Endothelial cell of umbilical vein (primary cell): ENCODE results near the gene TOLLIP. TPM values are rescaled to one million over a fixed set of nuclear protein-coding genes. Genes with fewer than 3 reads are reported as not detected.

Experiments used
- BruUV-seq: library from RNA; stranded (reverse); fragments of 400-500 nt; replicated peaks from 2 replicates; lab custom pipeline; 2021; lab: Mats Ljungman, UMichigan
- CTCF ChIA-PET: fragments of 300-600, 350-600 bp; sonication (Branson Sonifier 250); formaldehyde crosslinking; loops from one replicate; lab custom pipeline; 2021; ENCODE audit warnings: antibody characterized with exemption, inconsistent platforms; lab: Charles Lee
- POLR2A ChIA-PET: fragments of 300-600, 350-600 bp; sonication (Branson Sonifier 250); formaldehyde crosslinking; loops from one replicate; lab custom pipeline; 2021; ENCODE audit warnings: antibody characterized with exemption, inconsistent platforms; lab: Charles Lee
- DNase-seq: peaks from one replicate; pipeline ENCODE4 v3.0.0-alpha.2; 2011; ENCODE audit warnings: low read depth, low spot score
- FAIRE-seq: peaks from 2 replicates; lab custom pipeline; 2011; peaks lifted over from hg19 to GRCh38; lab: Jason Lieb, UNC
- H2AFZ ChIP-seq: 2 replicates; pipeline ENCODE4 v1.6.0; 2012; ENCODE audit warnings: low read depth, low read length, control low read depth, inconsistent platforms
- H3K27ac ChIP-seq: 2 replicates; pipeline ENCODE4 v1.5.1; 2011; ENCODE audit warnings: low read depth, mild to moderate bottlenecking, control low read depth, low read length, moderate library complexity; ENCODE audit not compliant: insufficient read depth
- H3K27me3 ChIP-seq, 2 experiments: 2 replicates each; pipeline versions ENCODE4 v1.6.0 to v1.6.1; 2011; ENCODE audit warnings: low read length in 2 of 2, mixed read lengths in 1 of 2; ENCODE audit not compliant: control insufficient read depth in 2 of 2, insufficient read depth in 2 of 2
- H3K36me3 ChIP-seq, 2 experiments: 2 replicates in 1 of 2; 3 replicates in 1 of 2; pipeline ENCODE4 v1.5.1; 2011; ENCODE audit warnings: low read length in 2 of 2, mild to moderate bottlenecking in 1 of 2, moderate library complexity in 1 of 2; ENCODE audit not compliant: control insufficient read depth in 2 of 2, insufficient read depth in 2 of 2; ENCODE audit errors: extremely low read depth in 1 of 2
- H3K4me1 ChIP-seq: 3 replicates; pipeline ENCODE4 v1.5.1; 2011; ENCODE audit warnings: mild to moderate bottlenecking, low read length; ENCODE audit not compliant: control insufficient read depth, insufficient read depth; ENCODE audit errors: extremely low read depth
- H3K4me2 ChIP-seq: 2 replicates; pipeline ENCODE4 v1.6.1; 2011; ENCODE audit warnings: low read length, control low read depth, mixed read lengths; ENCODE audit not compliant: insufficient read depth
- H3K4me3 ChIP-seq, 3 experiments: fragments of 200-600 bp in 1 of 3; sonication (generic), shearing (Covaris generic) in 1 of 3; replicated peaks in 1 of 3; 2 replicates each; pipeline ENCODE4 v1.5.1; 2011 to 2016; ENCODE audit warnings: control low read depth in 3 of 3, low read length in 3 of 3, mild to moderate bottlenecking in 2 of 3, inconsistent platforms in 1 of 3, low read depth in 1 of 3, moderate library complexity in 1 of 3; ENCODE audit not compliant: insufficient read depth in 1 of 3
- H3K79me2 ChIP-seq: 2 replicates; pipeline ENCODE4 v1.6.0; 2012; ENCODE audit warnings: low read length, inconsistent platforms; ENCODE audit not compliant: control insufficient read depth, insufficient read depth
- H3K9ac ChIP-seq: replicated peaks from 2 replicates; pipeline ENCODE3; 2011; ENCODE audit warnings: low read length, control low read depth; ENCODE audit not compliant: insufficient read depth; ENCODE audit errors: extremely low read depth
- H3K9me1 ChIP-seq: replicated peaks from 3 replicates; pipeline ENCODE4 v1.6.0; 2011; ENCODE audit warnings: mild to moderate bottlenecking, low read length; ENCODE audit not compliant: control insufficient read depth, insufficient read depth; ENCODE audit errors: extremely low read depth
- H3K9me3 ChIP-seq: replicated peaks from 2 replicates; pipeline ENCODE4 v1.5.1; 2012; ENCODE audit warnings: low read length, inconsistent platforms; ENCODE audit not compliant: control insufficient read depth, insufficient read depth
- H4K20me1 ChIP-seq: replicated peaks from 2 replicates; pipeline ENCODE3; 2011; ENCODE audit warnings: mild to moderate bottlenecking, low read length; ENCODE audit not compliant: control insufficient read depth, insufficient read depth; ENCODE audit errors: extremely low read depth
- EZH2 ChIP-seq: IDR thresholded peaks from 2 replicates; pipeline ENCODE4 v1.6.1; 2012; ENCODE audit warnings: borderline replicate concordance, low read depth, mild to moderate bottlenecking, moderate library complexity, low read length, inconsistent platforms; ENCODE audit not compliant: severe bottlenecking
- FOS ChIP-seq: IDR thresholded peaks from 2 replicates; pipeline ENCODE4 v1.6.1; 2011; ENCODE audit warnings: mild to moderate bottlenecking, low read length, moderate library complexity, borderline replicate concordance; ENCODE audit not compliant: insufficient read depth
- GATA2 ChIP-seq: IDR thresholded peaks from 2 replicates; pipeline ENCODE4 v1.7.0; 2011; ENCODE audit warnings: low read depth, mild to moderate bottlenecking, moderate library complexity, mixed read lengths, low read length; ENCODE audit not compliant: insufficient read length, insufficient read depth
- JUN ChIP-seq: IDR thresholded peaks from 2 replicates; pipeline ENCODE4 v1.6.1; 2011; ENCODE audit warnings: borderline replicate concordance, low read depth; ENCODE audit not compliant: insufficient read length, insufficient read depth
- MAX ChIP-seq: IDR thresholded peaks from 2 replicates; pipeline ENCODE4 v1.6.1; 2011; ENCODE audit not compliant: insufficient read depth, insufficient read length
- MYC ChIP-seq: IDR thresholded peaks from one replicate; pipeline ENCODE4 v1.6.1; 2011; ENCODE audit warnings: mild to moderate bottlenecking, low read depth, low read length
- POLR2A ChIP-seq: IDR thresholded peaks from 2 replicates; pipeline ENCODE4 v1.6.1; 2012; ENCODE audit warnings: low read depth, mild to moderate bottlenecking, control low read depth, low read length
- POLR2AphosphoS5 ChIP-seq: IDR thresholded peaks from 2 replicates; pipeline ENCODE4 v1.6.1; 2012; ENCODE audit warnings: low read depth, mild to moderate bottlenecking, control low read depth, low read length, moderate library complexity; ENCODE audit not compliant: insufficient read depth
- dilution Hi-C: fragments of 300-500 bp; cut with MboI; formaldehyde crosslinking; loops from one replicate; pipeline ENCODE4 v1.15.0; 2019; ENCODE audit warnings: low sequenced_read_pairs; ENCODE audit not compliant: extremely low pct_ligation_motif_present
- intact Hi-C: fragments of 100-400 bp; cut with micrococcal nuclease; formaldehyde crosslinking; loops from one replicate; pipeline ENCODE4 v1.10.0; 2022
- polyA plus RNA-seq, 4 experiments: library from polyadenylated mRNA; depleted of rRNA in 3 of 4; stranded (reverse) in 3 of 4; unstranded in 1 of 4; fragments of >200 nt; gene quantifications; 2 replicates each; pipeline versions ENCODE4 v1.2.1 to v1.2.3, GENCODE V29; 2011 to 2012; ENCODE audit warnings: missing spikeins in 1 of 4
- total RNA-seq: library from RNA; stranded (reverse); gene quantifications from 2 replicates; pipeline ENCODE4 v1.2.3, GENCODE V29; 2021
- TF ChIP-seq, protein P1 (sequence below), 2 donors: IDR thresholded peaks; 1 replicate in 1 of 2; 2 replicates in 1 of 2; pipeline ENCODE4 v1.5.1; 2011; ENCODE audit warnings: low read length in 2 of 2, mild to moderate bottlenecking in 2 of 2, moderate library complexity in 2 of 2, control low read depth in 1 of 2, inconsistent platforms in 1 of 2, low read depth in 1 of 2; ENCODE audit not compliant: insufficient read depth in 1 of 2; ENCODE audit errors: extremely low read depth in 1 of 2

TOLLIP gene
- total and polyA plus RNA-seq, 2 donors (not counting 3 experiments of a cell fraction or from before 2014, with no cell fraction given) = 49.6 to 64.8 TPM

DNA sequence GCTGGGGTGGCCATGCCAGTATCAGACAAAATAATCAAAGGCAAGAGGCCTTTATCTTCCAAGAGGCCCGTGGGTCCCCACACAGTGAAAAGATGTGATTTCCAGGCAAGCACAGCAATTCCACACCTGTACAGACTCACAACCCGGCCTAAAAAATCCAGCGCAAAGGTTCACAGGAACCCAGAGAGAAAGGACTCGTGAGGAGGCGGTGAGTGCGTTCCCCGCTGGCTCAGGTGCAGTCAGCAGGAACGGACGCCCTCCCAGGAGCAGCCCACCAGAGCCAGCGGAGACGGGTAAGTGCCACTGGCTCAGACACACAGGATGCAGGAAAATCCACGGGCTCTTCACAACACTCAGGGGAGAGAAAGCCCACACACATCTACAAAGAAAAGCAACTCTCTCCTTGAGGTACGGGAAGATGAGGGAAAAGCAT is 4.4 kb downstream of the TOLLIP start:
- no peaks in the 10 kb centered on the region for H3K9me3 ChIP-seq
- no peaks in the 10 kb centered on the region for H3K9me1 ChIP-seq
- dilution Hi-C loops (no loop called here), intact Hi-C loops (loop anchor here (10.0 kb wide), 2 partner anchors 80 to 270 kb away; partner anchors contain the start of genes BRSK2 and DUSP8)
- H3K27ac ChIP-seq = no peak overlapping the region
- H3K4me2 ChIP-seq = no peak overlapping the region
- no peaks in the 10 kb centered on the region for H4K20me1 ChIP-seq
- no peak overlapping the region for H3K4me3 ChIP-seq
- peaks cover 73% of the 10 kb centered on the region for H3K79me2 ChIP-seq
- H3K9ac ChIP-seq = no peak overlapping the region
- H3K27me3 ChIP-seq = no peaks in the 10 kb centered on the region
- DNase-seq (no peak), FAIRE-seq (peak; percentile 40)
- peaks cover 0 to 4% of the 10 kb centered on the region in 2 experiments for H3K36me3 ChIP-seq
- TF ChIP-seq POLR2A (no peak), GATA2 (no peak)
- POLR2A ChIA-PET = no interaction called here
- no peak overlapping the region for H2AFZ ChIP-seq
- H3K4me1 ChIP-seq = peaks cover 12% of the 10 kb centered on the region
- CTCF ChIA-PET = interaction anchor here (1.2 kb wide), 1 partner anchor 12 kb away, joined by 3 read pairs; no protein-coding TSS in a partner anchor
- no TSS peak for BruUV-seq

DNA sequence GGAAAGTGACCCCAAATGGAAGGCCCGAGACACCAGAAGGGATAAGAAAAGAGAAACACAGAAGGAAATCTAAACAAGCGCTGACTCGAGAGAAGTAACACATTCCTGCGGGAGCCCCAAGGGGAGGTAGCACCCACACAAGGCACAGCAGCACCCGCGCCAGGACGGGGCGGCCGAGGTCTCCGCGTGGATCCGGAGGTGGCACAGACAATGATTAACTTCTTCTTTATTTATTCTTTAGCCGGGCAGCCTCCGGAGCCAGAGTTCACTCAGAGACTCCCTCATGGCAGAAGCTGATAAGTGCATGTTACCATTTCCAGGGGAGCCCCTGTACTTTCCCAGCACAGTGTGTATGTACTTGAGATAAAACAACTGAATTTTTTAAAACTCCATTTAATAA is 5.1 kb downstream of the TOLLIP start:
- FAIRE-seq (no peak), DNase-seq (peak; percentile 44)
- Histone ChIP-seq H3K27ac (no peak overlapping the region), H3K36me3 (peaks cover 0 to 4% of the 10 kb centered on the region in 2 experiments), H3K4me3 (no peak overlapping the region), H3K9me1 (no peaks in the 10 kb centered on the region), H3K4me2 (no peak overlapping the region), H4K20me1 (no peaks in the 10 kb centered on the region), H3K4me1 (peaks cover 12% of the 10 kb centered on the region), H3K9ac (no peak overlapping the region), H3K79me2 (peaks cover 78% of the 10 kb centered on the region), H3K27me3 (no peaks in the 10 kb centered on the region), H2AFZ (no peak overlapping the region), H3K9me3 (no peaks in the 10 kb centered on the region)
- TF ChIP-seq POLR2AphosphoS5 = no peak
- no peak for TF ChIP-seq JUN
- no peak for TF ChIP-seq GATA2
- no peak for TF ChIP-seq MAX
- TF ChIP-seq, protein P1, sequence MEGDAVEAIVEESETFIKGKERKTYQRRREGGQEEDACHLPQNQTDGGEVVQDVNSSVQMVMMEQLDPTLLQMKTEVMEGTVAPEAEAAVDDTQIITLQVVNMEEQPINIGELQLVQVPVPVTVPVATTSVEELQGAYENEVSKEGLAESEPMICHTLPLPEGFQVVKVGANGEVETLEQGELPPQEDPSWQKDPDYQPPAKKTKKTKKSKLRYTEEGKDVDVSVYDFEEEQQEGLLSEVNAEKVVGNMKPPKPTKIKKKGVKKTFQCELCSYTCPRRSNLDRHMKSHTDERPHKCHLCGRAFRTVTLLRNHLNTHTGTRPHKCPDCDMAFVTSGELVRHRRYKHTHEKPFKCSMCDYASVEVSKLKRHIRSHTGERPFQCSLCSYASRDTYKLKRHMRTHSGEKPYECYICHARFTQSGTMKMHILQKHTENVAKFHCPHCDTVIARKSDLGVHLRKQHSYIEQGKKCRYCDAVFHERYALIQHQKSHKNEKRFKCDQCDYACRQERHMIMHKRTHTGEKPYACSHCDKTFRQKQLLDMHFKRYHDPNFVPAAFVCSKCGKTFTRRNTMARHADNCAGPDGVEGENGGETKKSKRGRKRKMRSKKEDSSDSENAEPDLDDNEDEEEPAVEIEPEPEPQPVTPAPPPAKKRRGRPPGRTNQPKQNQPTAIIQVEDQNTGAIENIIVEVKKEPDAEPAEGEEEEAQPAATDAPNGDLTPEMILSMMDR (IDR thresholded peaks at IDR 0.05; ENCODE audit: extremely low read depth in 1 of 2, insufficient read depth in 1 of 2, low read depth in 1 of 2, low read length in 2 of 2) = no peak
- no peak for TF ChIP-seq MYC
- TF ChIP-seq FOS = no peak
- no peak for TF ChIP-seq EZH2
- TF ChIP-seq POLR2A = no peak
- CTCF ChIA-PET = interaction anchor here (0.7 to 1.3 kb wide), 3 partner anchors 12 to 102 kb away, joined by 3 to 4 read pairs (median 3); no protein-coding TSS in a partner anchor
- no TSS peak for BruUV-seq
- dilution Hi-C loops = no loop called here
- intact Hi-C loops = loop anchor here (10.0 kb wide), 2 partner anchors 80 to 270 kb away; partner anchors contain the start of genes BRSK2 and DUSP8
- POLR2A ChIA-PET = no interaction called here
